ENCODE results near the gene S100PBP.

Gene S100PBP

GRCh38 chr1:32817159-32817814, at the start of gene S100PBP, which contains the start of gene YARS1:
Gene S100PBP, plus strand, starts transcription at chr1:32817653. Its CDS starts 8,447 bp downstream, at chr1:32826100.
Gene YARS1, minus strand, starts transcription at chr1:32817358. Its CDS starts 114 bp downstream, at chr1:32817244.
- Histone ChIP-seq H3K4me3 (ENCODE audit: low read length) (peak within 1 kb of the TSS; percentile 98), H3K27me3 (ENCODE audit: control insufficient read depth, insufficient read depth, low read length) (no peaks in the 10 kb centered on the region), H3K36me3 (ENCODE audit: control insufficient read depth, insufficient read depth, low read length) (no peaks in the 10 kb centered on the region), H3K4me1 (ENCODE audit: control insufficient read depth, insufficient read depth, low read length) (peaks cover 13% of the 10 kb centered on the region), H3K9me3 (ENCODE audit: control insufficient read depth, low read length) (no peaks in the 10 kb centered on the region), H3K9ac (ENCODE audit: low read length) (peak within 1 kb of the TSS; percentile 97)

- Histone ChIP-seq H3K36me3 (ENCODE audit: control insufficient read depth, insufficient read depth, low read length) (peaks cover 12% of the 10 kb centered on the region), H3K9ac (ENCODE audit: low read length) (no peak overlapping the region), H3K27me3 (ENCODE audit: control insufficient read depth, insufficient read depth, low read length) (no peaks in the 10 kb centered on the region), H3K4me1 (ENCODE audit: control insufficient read depth, insufficient read depth, low read length) (peaks cover 51% of the 10 kb centered on the region), H3K9me3 (ENCODE audit: control insufficient read depth, low read length) (no peaks in the 10 kb centered on the region), H3K4me3 (ENCODE audit: low read length) (no peak overlapping the region)
Observed at GRCh38 chr1:32768110-32768850, 49.2 kb upstream of the S100PBP start.

- peaks cover 56% of the 10 kb centered on the region for H3K4me1 ChIP-seq (ENCODE audit: control insufficient read depth, insufficient read depth, low read length)
- H3K9ac ChIP-seq (ENCODE audit: low read length), result no peak overlapping the region
- peaks cover 18% of the 10 kb centered on the region for H3K36me3 ChIP-seq (ENCODE audit: control insufficient read depth, insufficient read depth, low read length)
Observed at GRCh38 chr1:32769524-32770220, 47.8 kb upstream of the S100PBP start.

GRCh38 chr1:32770221-32770731, 47.2 kb upstream of the S100PBP start:
- Histone ChIP-seq H3K9ac (ENCODE audit: low read length) (no peak overlapping the region), H3K36me3 (ENCODE audit: control insufficient read depth, insufficient read depth, low read length) (peaks cover 23% of the 10 kb centered on the region), H3K9me3 (ENCODE audit: control insufficient read depth, low read length) (no peaks in the 10 kb centered on the region), H3K4me1 (ENCODE audit: control insufficient read depth, insufficient read depth, low read length) (peaks cover 56% of the 10 kb centered on the region), H3K4me3 (ENCODE audit: low read length) (no peak overlapping the region), H3K27me3 (ENCODE audit: control insufficient read depth, insufficient read depth, low read length) (no peaks in the 10 kb centered on the region)

More at GRCh38 chr1:32769524-32770220, 47.8 kb upstream of the S100PBP start:
- no peak overlapping the region for H3K4me3 ChIP-seq (ENCODE audit: low read length)
- no peaks in the 10 kb centered on the region for H3K27me3 ChIP-seq (ENCODE audit: control insufficient read depth, insufficient read depth, low read length)
- H3K9me3 ChIP-seq (ENCODE audit: control insufficient read depth, low read length), result no peaks in the 10 kb centered on the region

- Histone ChIP-seq H3K36me3 (ENCODE audit: control insufficient read depth, insufficient read depth, low read length) (peaks cover 28% of the 10 kb centered on the region), H3K9me3 (ENCODE audit: control insufficient read depth, low read length) (no peaks in the 10 kb centered on the region), H3K4me3 (ENCODE audit: low read length) (no peak overlapping the region), H3K9ac (ENCODE audit: low read length) (no peak overlapping the region), H3K4me1 (ENCODE audit: control insufficient read depth, insufficient read depth, low read length) (peaks cover 55% of the 10 kb centered on the region), H3K27me3 (ENCODE audit: control insufficient read depth, insufficient read depth, low read length) (no peaks in the 10 kb centered on the region)
Observed at GRCh38 chr1:32770741-32771548, 46.5 kb upstream of the S100PBP start.

- H3K4me1 ChIP-seq (ENCODE audit: control insufficient read depth, insufficient read depth, low read length), result peaks cover 47% of the 10 kb centered on the region
- H3K36me3 ChIP-seq (ENCODE audit: control insufficient read depth, insufficient read depth, low read length), result peaks cover 28% of the 10 kb centered on the region
- H3K4me3 ChIP-seq (ENCODE audit: low read length), result no peak overlapping the region
Observed at GRCh38 chr1:32771561-32772280, 45.7 kb upstream of the S100PBP start.

GRCh38 chr1:32772281-32773017, 45.0 kb upstream of the S100PBP start:
- peaks cover 40% of the 10 kb centered on the region for H3K4me1 ChIP-seq (ENCODE audit: control insufficient read depth, insufficient read depth, low read length)
- no peaks in the 10 kb centered on the region for H3K9me3 ChIP-seq (ENCODE audit: control insufficient read depth, low read length)
- H3K36me3 ChIP-seq (ENCODE audit: control insufficient read depth, insufficient read depth, low read length), result peaks cover 28% of the 10 kb centered on the region
- no peak overlapping the region for H3K9ac ChIP-seq (ENCODE audit: low read length)
- H3K4me3 ChIP-seq (ENCODE audit: low read length), result no peak overlapping the region
- H3K27me3 ChIP-seq (ENCODE audit: control insufficient read depth, insufficient read depth, low read length), result no peaks in the 10 kb centered on the region

More at GRCh38 chr1:32771561-32772280, 45.7 kb upstream of the S100PBP start:
- no peak overlapping the region for H3K9ac ChIP-seq (ENCODE audit: low read length)
- no peaks in the 10 kb centered on the region for H3K9me3 ChIP-seq (ENCODE audit: control insufficient read depth, low read length)
- H3K27me3 ChIP-seq (ENCODE audit: control insufficient read depth, insufficient read depth, low read length), result no peaks in the 10 kb centered on the region

- peak overlapping the region; percentile 4 for H3K9ac ChIP-seq (ENCODE audit: low read length)
- no peaks in the 10 kb centered on the region for H3K9me3 ChIP-seq (ENCODE audit: control insufficient read depth, low read length)
- no peaks in the 10 kb centered on the region for H3K27me3 ChIP-seq (ENCODE audit: control insufficient read depth, insufficient read depth, low read length)
- H3K4me1 ChIP-seq (ENCODE audit: control insufficient read depth, insufficient read depth, low read length), result peaks cover 34% of the 10 kb centered on the region
- H3K36me3 ChIP-seq (ENCODE audit: control insufficient read depth, insufficient read depth, low read length), result peaks cover 28% of the 10 kb centered on the region
- no peak overlapping the region for H3K4me3 ChIP-seq (ENCODE audit: low read length)
Observed at GRCh38 chr1:32773018-32773763, 44.3 kb upstream of the S100PBP start.

- H3K9me3 ChIP-seq (ENCODE audit: control insufficient read depth, low read length), result no peaks in the 10 kb centered on the region
- peaks cover 34% of the 10 kb centered on the region for H3K4me1 ChIP-seq (ENCODE audit: control insufficient read depth, insufficient read depth, low read length)
- peaks cover 28% of the 10 kb centered on the region for H3K36me3 ChIP-seq (ENCODE audit: control insufficient read depth, insufficient read depth, low read length)
- H3K27me3 ChIP-seq (ENCODE audit: control insufficient read depth, insufficient read depth, low read length), result no peaks in the 10 kb centered on the region
- no peak overlapping the region for H3K4me3 ChIP-seq (ENCODE audit: low read length)
- H3K9ac ChIP-seq (ENCODE audit: low read length), result peak overlapping the region; percentile 4
Observed at GRCh38 chr1:32773764-32774463, 43.5 kb upstream of the S100PBP start.

- H3K4me3 ChIP-seq (ENCODE audit: low read length), result no peak overlapping the region
- no peaks in the 10 kb centered on the region for H3K9me3 ChIP-seq (ENCODE audit: control insufficient read depth, low read length)
- peaks cover 34% of the 10 kb centered on the region for H3K4me1 ChIP-seq (ENCODE audit: control insufficient read depth, insufficient read depth, low read length)
- H3K9ac ChIP-seq (ENCODE audit: low read length), result no peak overlapping the region
- no peaks in the 10 kb centered on the region for H3K27me3 ChIP-seq (ENCODE audit: control insufficient read depth, insufficient read depth, low read length)
- H3K36me3 ChIP-seq (ENCODE audit: control insufficient read depth, insufficient read depth, low read length), result peaks cover 28% of the 10 kb centered on the region
Observed at GRCh38 chr1:32774464-32774808, 43.0 kb upstream of the S100PBP start.
